Chondrocyte (in vitro differentiated cells): ENCODE results near the gene MAP3K13. TPM values are rescaled to one million over a fixed set of nuclear protein-coding genes. Genes with fewer than 3 reads are reported as not detected.
A peak's percentile ranks its signal among the peaks of the same experiment; 100 is the strongest.

Source experiments
- DNase-seq: peaks from one replicate; pipeline ENCODE4 v3.0.0; 2021; ENCODE audit warnings: mixed read lengths, low spot score
- H3K27ac Mint-ChIP-seq: one replicate; pipeline ENCODE4 v1.8.0; 2021; ENCODE audit warnings: mild to moderate bottlenecking, moderate library complexity, mixed read lengths; ENCODE audit not compliant: unreplicated experiment
- H3K27me3 Mint-ChIP-seq: 2 replicates; pipeline ENCODE4 v1.8.0; 2021; ENCODE audit warnings: low read depth, mixed read lengths
- H3K36me3 Mint-ChIP-seq: 2 replicates; pipeline ENCODE4 v1.8.0; 2021; ENCODE audit warnings: low read depth, mixed read lengths
- H3K4me1 Mint-ChIP-seq: 2 replicates; pipeline ENCODE4 v1.8.0; 2021; ENCODE audit warnings: low read depth, mild to moderate bottlenecking, mixed read lengths
- H3K4me3 Mint-ChIP-seq: one replicate; pipeline ENCODE4 v1.8.0; 2021; ENCODE audit warnings: mild to moderate bottlenecking, moderate library complexity, mixed read lengths; ENCODE audit not compliant: unreplicated experiment
- H3K9me3 Mint-ChIP-seq: 2 replicates; pipeline ENCODE4 v1.8.0; 2021; ENCODE audit warnings: low read depth, mixed read lengths
- CTCF ChIP-seq: fragments of 200-600 bp; sonication (generic); IDR thresholded peaks from 2 replicates; pipeline ENCODE4 v1.5.0; 2021; ENCODE audit warnings: antibody characterized with exemption, mild to moderate bottlenecking, moderate library complexity
- total RNA-seq: library from RNA; stranded (reverse); gene quantifications from 3 replicates; pipeline ENCODE4 v1.2.1, GENCODE V29; 2021

Gene MAP3K13
- total RNA-seq, 1 donor from 2014 or later: 18.2 TPM

GRCh38 chr3:185486394-185486793 lies 123.5 kb downstream of the MAP3K13 start:
- peaks cover 14% of the 10 kb centered on the region for H3K36me3 Mint-ChIP-seq
- no peaks in the 10 kb centered on the region for H3K4me1 Mint-ChIP-seq
- no peak overlapping the region for H3K4me3 Mint-ChIP-seq
- DNase-seq: no peak
- no peak overlapping the region for H3K27ac Mint-ChIP-seq
- TF ChIP-seq CTCF: no peak
- no peaks in the 10 kb centered on the region for H3K9me3 Mint-ChIP-seq
- no peaks in the 10 kb centered on the region for H3K27me3 Mint-ChIP-seq

- Mint-ChIP-seq H3K27me3 (no peaks in the 10 kb centered on the region), H3K36me3 (peaks cover 3% of the 10 kb centered on the region), H3K27ac (no peak overlapping the region), H3K4me3 (no peak overlapping the region), H3K9me3 (no peaks in the 10 kb centered on the region), H3K4me1 (no peaks in the 10 kb centered on the region)
- TF ChIP-seq CTCF: no peak
- no peak for DNase-seq
These were observed 125.5 kb downstream of the MAP3K13 start for GRCh38 chr3:185488465-185488864.

DNA sequence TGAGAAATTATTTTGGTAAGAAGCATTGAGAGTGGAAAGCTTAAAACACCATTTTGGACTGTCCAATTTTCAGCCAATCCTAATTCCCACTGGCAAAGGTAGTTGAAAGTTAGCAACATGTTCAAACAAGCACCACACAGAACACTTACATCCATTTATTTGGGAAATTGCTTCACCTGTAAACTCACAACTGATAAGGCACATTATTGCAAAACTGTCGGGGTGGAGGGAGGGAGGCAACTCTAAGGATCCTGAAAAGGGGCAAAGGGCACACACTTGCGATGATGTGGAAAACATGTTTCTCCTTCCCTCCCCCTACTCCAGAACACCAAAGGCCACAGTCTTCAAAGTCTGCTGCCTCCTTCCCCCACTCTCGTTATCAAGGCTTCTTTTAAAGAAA lies 126.5 kb downstream of the MAP3K13 start:
- DNase-seq: no peak
- Mint-ChIP-seq H3K36me3 (peaks cover 9% of the 10 kb centered on the region), H3K27me3 (no peaks in the 10 kb centered on the region), H3K9me3 (no peaks in the 10 kb centered on the region), H3K4me3 (no peak overlapping the region), H3K27ac (no peak overlapping the region), H3K4me1 (no peaks in the 10 kb centered on the region)
- TF ChIP-seq CTCF: no peak

- Mint-ChIP-seq H3K9me3 (no peaks in the 10 kb centered on the region), H3K27ac (no peak overlapping the region), H3K36me3 (peaks cover 10% of the 10 kb centered on the region), H3K4me3 (no peak overlapping the region), H3K4me1 (no peaks in the 10 kb centered on the region), H3K27me3 (no peaks in the 10 kb centered on the region)
- no peak for TF ChIP-seq CTCF
- DNase-seq: no peak
These were observed 127.3 kb downstream of the MAP3K13 start for GRCh38 chr3:185490241-185490640.

DNA sequence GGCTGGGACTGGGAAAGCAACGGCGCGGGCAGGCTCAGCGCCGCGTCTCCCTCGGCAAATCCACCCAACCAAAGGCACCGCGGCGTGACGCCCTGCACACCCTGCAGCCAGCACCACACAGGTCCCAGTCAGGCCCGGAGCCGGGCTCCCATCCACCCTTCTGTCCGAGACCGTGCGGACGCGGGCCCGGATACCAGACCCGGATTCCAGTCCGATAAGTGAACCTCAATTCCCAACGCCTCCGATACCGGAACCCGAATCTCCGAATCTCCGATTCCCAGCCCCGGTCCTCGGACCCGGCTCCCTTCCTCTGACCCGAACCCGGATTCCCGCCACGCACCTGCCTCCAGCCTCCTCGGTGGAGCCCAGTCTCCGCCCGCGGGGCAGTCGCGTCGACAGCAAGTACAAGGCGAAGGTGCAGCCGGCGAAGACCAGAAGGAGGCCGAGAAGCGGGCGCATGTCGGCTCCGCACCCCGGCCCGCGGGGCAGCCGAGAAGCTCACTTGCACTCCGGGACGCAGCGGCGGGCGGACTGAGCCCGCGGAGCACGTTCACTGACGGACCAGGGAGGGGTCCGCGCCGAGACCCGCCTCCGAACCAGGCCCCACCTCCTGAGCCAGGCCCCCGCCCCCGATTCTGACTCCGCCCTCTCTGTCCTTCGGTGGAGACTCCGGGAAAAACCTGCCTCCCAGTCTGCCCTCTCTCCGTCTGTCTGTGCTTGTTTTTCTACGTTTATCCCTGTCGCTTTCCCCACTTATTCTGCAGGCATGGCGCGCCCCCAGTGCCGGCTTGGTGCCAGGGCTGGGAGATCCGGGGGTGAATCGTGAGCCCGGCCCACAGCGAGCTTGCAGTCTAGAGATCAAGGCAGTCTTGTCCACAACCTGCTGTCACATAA lies 135.8 kb downstream of the MAP3K13 start, which contains the start of gene TMEM41A:
Gene TMEM41A, minus strand, starts transcription at position 533 of the 894 bp plus-strand sequence. Its CDS starts 74 bp downstream, at position 459.
- Mint-ChIP-seq H3K36me3 (peaks cover 12% of the 10 kb centered on the region), H3K9me3 (no peaks in the 10 kb centered on the region), H3K27ac (peak within 1 kb of the TSS; percentile 97), H3K27me3 (peaks cover 6% of the 10 kb centered on the region), H3K4me3 (peak within 1 kb of the TSS; percentile 96), H3K4me1 (peaks cover 18% of the 10 kb centered on the region)
- peak; percentile 99 for DNase-seq
- TF ChIP-seq CTCF: no peak
